GM19328 (cell line): ENCODE data around the gene FBXL17.
"Not testable (repeated sequence)": the region's sequence is repeated elsewhere in the genome, so short reads cannot be mapped to it uniquely, and the experiment has no call there.

Experiments used
- ATAC-seq: cut with Tn5 transposase; IDR thresholded peaks from one replicate; pipeline ENCODE4 v1.9.1; 2021; ENCODE audit warnings: mild to moderate bottlenecking, moderate library complexity; ENCODE audit not compliant: unreplicated experiment

The FBXL17 gene

DNA sequence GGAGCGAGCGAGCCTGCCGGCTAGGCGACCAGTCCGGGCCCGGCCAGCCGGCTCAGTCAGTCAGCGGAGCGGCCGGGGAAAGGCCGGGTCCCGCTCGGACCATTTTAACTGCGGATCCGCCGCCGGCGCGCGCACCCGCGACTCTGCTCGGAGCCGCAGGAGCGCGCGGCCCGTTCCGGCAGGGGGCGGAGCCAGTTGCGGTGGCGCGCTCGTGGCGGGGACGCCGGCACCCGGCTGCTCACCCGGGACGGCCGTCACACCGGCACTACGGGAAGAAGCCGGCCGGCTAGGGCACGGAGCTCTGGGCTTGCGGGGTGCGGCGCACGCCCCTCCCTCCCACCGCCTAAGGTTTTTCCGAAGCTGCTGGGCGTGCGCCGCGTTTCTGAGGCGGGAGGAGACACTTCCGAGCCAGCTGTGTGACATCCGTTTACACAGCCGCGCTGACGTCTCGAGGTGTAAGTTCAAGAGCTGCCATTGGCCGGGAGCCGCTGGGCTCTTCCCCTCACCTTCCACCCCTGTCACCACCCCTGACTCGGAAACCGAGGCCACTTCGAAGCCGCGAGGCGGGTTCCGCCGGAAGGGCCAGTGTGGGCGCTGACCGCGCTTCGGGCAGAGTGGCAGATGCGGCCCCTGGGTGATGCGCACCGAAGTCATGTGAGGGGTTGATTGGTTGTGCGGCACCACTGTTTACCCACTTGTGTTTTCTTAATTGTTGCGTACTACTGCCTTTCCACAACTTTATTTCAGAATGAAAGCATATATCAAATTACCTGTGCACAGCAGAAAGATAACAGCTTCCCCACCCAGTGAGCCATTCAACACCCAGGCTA is at the start of gene FBXL17:
Gene FBXL17 (minus strand): TSS at position 145 of the 830 bp plus-strand sequence.
- peak; percentile 71 for ATAC-seq

- no peak for ATAC-seq
These were observed 49.2 kb upstream of the FBXL17 start for GRCh38 chr5:108430931-108431608.

DNA sequence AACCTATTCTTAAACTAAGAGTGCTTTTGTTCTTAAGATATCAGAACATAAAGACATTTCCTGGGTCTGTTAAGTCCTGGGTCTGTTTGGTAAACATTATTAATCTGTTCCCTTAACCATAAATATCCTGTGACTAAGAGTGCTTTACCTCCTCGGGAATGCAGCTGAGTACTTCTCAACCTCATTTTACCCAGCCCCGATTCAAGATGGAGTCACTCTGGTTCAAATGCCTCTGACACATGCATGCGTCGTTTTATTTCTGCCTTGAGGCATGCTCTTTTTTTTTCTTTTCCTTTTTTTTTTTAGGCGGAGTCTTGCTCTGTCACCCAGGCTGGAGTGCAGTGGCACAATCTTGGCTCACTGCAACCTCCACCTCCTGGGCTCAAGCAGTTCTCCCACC is 39.8 kb upstream of the FBXL17 start:
- ATAC-seq = no peak

DNA sequence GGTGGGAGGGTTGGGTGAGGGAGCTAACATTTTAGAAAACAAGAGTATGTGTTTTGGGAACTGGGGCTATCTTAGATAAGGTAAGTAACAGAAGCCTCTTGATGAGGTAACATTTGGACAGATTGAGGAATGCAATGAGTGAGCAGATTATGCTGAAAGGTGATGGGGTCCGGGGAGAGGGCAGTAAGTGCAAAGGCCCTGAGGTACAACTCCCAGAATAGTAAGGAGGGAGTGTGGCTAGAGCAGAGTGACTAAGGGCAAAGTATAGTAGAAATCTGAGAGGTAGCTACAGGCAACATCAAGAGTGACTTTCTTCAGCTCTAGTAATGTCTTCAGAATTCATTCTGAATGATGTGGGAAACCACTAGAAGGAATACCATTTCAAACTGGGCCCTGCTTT is 38.9 kb upstream of the FBXL17 start:
- no peak for ATAC-seq

DNA sequence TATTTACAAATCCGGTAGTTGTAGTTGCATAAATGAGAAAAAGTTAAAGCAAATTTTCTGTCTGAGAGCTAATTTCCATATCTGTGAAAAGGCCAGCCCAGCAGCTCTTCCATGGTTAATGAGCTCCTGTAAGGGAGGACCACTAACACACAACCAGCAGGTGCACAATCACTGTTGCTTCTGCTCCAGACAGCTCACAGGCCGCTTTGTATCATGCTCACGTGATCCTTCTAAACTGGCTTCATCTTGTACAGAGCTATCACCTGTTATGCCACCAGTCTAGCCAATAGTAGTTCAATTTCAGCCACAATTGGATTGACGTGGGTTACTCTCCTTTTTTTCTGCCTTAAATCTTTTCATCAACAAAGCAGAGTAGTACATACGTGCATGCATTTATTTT is 38.3 kb upstream of the FBXL17 start:
- ATAC-seq = no peak

DNA sequence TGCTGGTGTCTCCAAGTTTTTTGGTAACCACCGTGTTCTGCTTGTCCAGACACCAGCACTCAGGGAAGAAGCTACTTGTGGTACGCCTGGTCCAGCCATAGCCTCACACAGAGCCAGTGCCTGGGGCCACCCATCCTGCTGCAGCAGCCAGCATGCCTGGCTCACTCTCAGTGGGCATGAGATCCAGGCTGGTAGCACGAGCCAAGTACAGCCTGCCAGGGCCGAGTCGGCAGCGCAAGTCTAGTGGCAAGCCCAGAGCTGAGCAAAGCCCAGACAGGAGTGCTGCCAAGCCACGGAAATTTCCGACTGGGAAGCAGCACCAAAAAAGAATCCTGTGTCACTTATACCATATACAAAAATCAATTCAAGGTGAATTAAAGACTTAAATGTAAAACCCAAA is 36.3 kb upstream of the FBXL17 start:
- ATAC-seq = no peak

GRCh38 chr5:108417166-108417670 is 35.3 kb upstream of the FBXL17 start:
- ATAC-seq = no peak

DNA sequence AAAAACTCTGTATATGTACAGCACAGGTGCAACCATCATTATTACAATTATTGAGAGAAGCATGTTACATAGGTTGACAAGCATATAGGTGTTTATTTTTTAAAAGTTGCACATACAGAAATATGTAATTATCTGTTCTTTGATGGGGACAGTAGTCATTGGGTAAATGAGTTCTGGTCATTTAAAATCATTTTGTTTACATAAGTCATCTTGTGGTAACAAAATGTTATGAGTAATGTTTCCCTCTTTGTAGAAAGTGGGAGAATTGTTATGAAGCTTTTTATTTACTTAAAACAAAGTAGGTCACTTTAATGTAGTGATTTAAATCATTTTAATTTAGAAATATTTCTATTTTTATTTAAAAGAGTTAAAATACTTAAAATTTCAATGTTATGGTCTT is 33.8 kb upstream of the FBXL17 start:
- no peak for ATAC-seq

DNA sequence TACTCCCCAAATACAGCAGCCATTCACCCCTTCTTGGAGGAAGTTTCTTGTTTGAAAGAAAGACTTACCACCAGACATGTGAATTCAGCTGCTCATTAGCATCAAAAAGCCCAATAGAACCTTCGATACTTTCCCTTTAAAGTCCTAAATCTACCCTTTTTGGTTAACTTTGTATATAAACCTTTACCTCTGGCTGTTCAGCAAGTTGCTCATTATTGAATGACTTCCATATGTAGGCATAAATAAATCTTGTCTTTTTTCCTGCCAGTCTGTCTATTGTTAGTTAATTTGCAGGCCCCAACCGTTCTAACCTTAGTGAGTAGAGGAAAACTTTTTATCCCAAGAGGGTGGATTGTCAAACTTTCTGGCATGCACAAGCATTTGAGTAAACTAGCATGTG is 27.9 kb upstream of the FBXL17 start:
- ATAC-seq = no peak

- ATAC-seq = not testable (repeated sequence)
These were observed 23.3 kb upstream of the FBXL17 start for GRCh38 chr5:108405201-108405600.

GRCh38 chr5:108398964-108399363 is 17.1 kb upstream of the FBXL17 start:
- no peak for ATAC-seq

DNA sequence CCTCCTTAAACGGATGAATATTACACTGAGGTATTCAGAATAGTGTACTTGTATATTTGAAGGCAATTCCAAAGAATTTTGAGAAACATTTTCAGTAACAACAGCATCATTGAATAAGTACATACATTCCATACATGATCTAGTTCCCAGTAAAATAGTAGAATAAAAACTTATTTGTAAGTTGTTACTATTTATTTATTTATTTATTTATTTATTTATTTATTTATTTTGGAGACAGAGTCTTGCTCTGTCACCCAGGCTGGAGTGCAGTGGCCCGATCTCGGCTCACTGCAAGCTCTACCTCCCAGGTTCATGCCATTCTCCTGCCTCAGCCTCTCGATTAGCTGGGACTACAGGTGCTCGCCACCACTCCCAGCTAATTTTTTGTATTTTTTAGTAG is 14.9 kb upstream of the FBXL17 start:
- ATAC-seq = not testable (repeated sequence)

- ATAC-seq = no peak
These were observed 5.9 kb upstream of the FBXL17 start for GRCh38 chr5:108387758-108388157.

GRCh38 chr5:108386345-108387061 is 4.6 kb upstream of the FBXL17 start:
- ATAC-seq = no peak

- no peak for ATAC-seq
These were observed 2.8 kb upstream of the FBXL17 start for GRCh38 chr5:108384741-108385140.

GRCh38 chr5:108382784-108383330 is 959 bp upstream of the FBXL17 start:
- ATAC-seq = no peak

GRCh38 chr5:108381350-108381953 is 446 bp downstream of the FBXL17 start:
- ATAC-seq = peak; percentile 45

DNA sequence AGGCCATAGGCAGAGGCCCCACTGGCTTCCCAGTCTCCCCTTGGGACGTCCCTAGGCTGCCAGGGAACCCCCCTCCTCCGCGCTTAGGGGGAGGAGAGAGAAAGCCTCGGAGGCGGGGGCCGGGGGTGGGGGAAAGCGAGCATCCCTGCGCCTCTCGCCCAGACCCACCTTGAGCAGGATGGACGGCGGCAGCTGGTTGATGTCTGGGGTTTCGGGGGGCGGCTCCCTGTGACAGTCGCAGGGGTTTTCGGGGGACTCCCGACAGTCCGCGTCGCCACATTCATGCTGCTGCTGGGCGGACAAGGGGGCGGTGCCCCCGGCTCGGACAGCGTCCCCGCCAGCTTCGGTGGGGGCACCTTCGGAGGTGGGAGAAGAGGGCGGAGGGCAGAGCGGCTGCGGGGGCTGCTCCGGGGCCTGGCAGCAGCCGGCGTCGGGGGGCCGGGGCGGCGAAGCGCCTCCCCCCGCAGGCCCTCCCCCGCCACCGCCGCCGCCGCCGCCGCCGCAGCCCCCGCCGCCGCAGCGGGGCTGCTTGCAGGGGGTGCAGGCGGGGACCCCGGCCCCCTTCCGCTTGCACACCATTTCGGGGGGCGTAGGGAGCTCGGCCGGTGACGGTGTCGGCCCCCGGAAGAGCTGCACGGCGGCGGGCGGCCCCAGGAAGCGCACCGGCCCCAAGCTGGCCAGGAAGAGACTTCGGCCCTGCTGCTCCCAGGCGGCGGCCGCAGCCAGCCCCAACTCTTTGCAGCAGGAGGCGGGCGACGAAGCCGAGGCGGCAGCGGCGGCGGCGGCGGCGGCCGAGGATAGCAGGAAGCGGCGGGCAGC is 1.2 kb downstream of the FBXL17 start:
- peak; percentile 19 for ATAC-seq

- ATAC-seq = no peak
These were observed 2.0 kb downstream of the FBXL17 start for GRCh38 chr5:108379722-108380530.
